Loucy (cell line): ENCODE results near the gene LNPK.

Source experiments
- H2AFZ ChIP-seq: fragments of 200-600 bp; sonication (generic); 2 replicates; pipeline ENCODE4 v1.6.0; 2016; ENCODE audit warnings: antibody characterized with exemption, mild to moderate bottlenecking, low read length, moderate library complexity
- H3F3A ChIP-seq: fragments of 200-600 bp; 2 replicates; pipeline ENCODE4 v1.6.0; 2016; ENCODE audit warnings: antibody characterized with exemption, low read depth, mild to moderate bottlenecking
- H3K27me3 ChIP-seq: fragments of 200-600 bp; sonication (generic); 2 replicates; pipeline ENCODE4 v1.6.1; 2014; ENCODE audit warnings: low read length, mild to moderate bottlenecking; ENCODE audit not compliant: insufficient read depth, poor library complexity, severe bottlenecking
- H3K36me3 ChIP-seq: fragments of 200-600 bp; sonication (generic); 2 replicates; pipeline ENCODE4 v1.6.1; 2016; ENCODE audit warnings: low read length; ENCODE audit not compliant: insufficient read depth
- H3K4me1 ChIP-seq: fragments of 200-600 bp; sonication (generic); 2 replicates; pipeline ENCODE4 v1.5.1; 2014; ENCODE audit warnings: low read length, mild to moderate bottlenecking; ENCODE audit not compliant: insufficient read depth, poor library complexity, severe bottlenecking
- H3K4me2 ChIP-seq: fragments of 200-600 bp; sonication (generic); 2 replicates; pipeline ENCODE4 v1.6.0; 2014; ENCODE audit warnings: antibody characterized with exemption, low read length, low read depth, mild to moderate bottlenecking; ENCODE audit not compliant: poor library complexity, severe bottlenecking
- H3K4me3 ChIP-seq: fragments of 200-600 bp; sonication (generic); 2 replicates; pipeline ENCODE4 v1.5.1; 2014; ENCODE audit warnings: low read length, mild to moderate bottlenecking, mixed read lengths; ENCODE audit not compliant: poor library complexity, severe bottlenecking
- H3K79me2 ChIP-seq: fragments of 200-600 bp; sonication (generic); 2 replicates; pipeline ENCODE4 v1.6.1; 2014; ENCODE audit warnings: low read length; ENCODE audit not compliant: insufficient read depth
- H3K9ac ChIP-seq: fragments of 200-600 bp; sonication (generic); 2 replicates; pipeline ENCODE4 v1.6.0; 2014; ENCODE audit warnings: mild to moderate bottlenecking, low read depth, low read length, moderate library complexity; ENCODE audit not compliant: poor library complexity, severe bottlenecking
- H3K9me2 ChIP-seq: fragments of 200-600 bp; sonication (generic); replicated peaks from 2 replicates; pipeline ENCODE4 v1.6.1; 2016; ENCODE audit warnings: low read depth, low read length, mixed read lengths
- H3K9me3 ChIP-seq: fragments of 200-600 bp; sonication (generic); 2 replicates; pipeline ENCODE4 v1.6.1; 2014; ENCODE audit warnings: mild to moderate bottlenecking, antibody characterized with exemption, low read length, low read depth; ENCODE audit not compliant: insufficient read depth
- H4K20me1 ChIP-seq: fragments of 200-600 bp; sonication (generic); 2 replicates; pipeline ENCODE4 v1.6.0; 2014; ENCODE audit warnings: antibody characterized with exemption, low read length, mild to moderate bottlenecking; ENCODE audit not compliant: insufficient read depth, poor library complexity, severe bottlenecking
- CTCF ChIP-seq: fragments of 200-600 bp; sonication (generic); conservative IDR thresholded peaks from 2 replicates; pipeline ENCODE4 v1.5.1; 2014; ENCODE audit warnings: mild to moderate bottlenecking, antibody characterized with exemption, low read length
- EZH2phosphoT487 ChIP-seq: fragments of 200-600 bp; IDR thresholded peaks from 2 replicates; pipeline ENCODE4 v1.6.1; 2018; ENCODE audit warnings: antibody characterized with exemption, mild to moderate bottlenecking, moderate library complexity, borderline replicate concordance

The LNPK gene

GRCh38 chr2:175929850-175930249, 72.2 kb downstream of the LNPK start:
- no peaks in the 10 kb centered on the region for H3K9me3 ChIP-seq
- H3K9ac ChIP-seq: no peak overlapping the region
- no peaks in the 10 kb centered on the region for H3K79me2 ChIP-seq
- H3F3A ChIP-seq: no peaks in the 10 kb centered on the region
- H4K20me1 ChIP-seq: no peaks in the 10 kb centered on the region
- no peaks in the 10 kb centered on the region for H3K9me2 ChIP-seq
- no peaks in the 10 kb centered on the region for H3K27me3 ChIP-seq
- H3K4me1 ChIP-seq: no peaks in the 10 kb centered on the region
- no peak overlapping the region for H2AFZ ChIP-seq
- H3K36me3 ChIP-seq: peaks cover 8% of the 10 kb centered on the region; the same call in 1 of the 2 replicates
- H3K4me3 ChIP-seq: no peak overlapping the region
- H3K4me2 ChIP-seq: no peak overlapping the region
- TF ChIP-seq CTCF (no peak), EZH2phosphoT487 (no peak)

GRCh38 chr2:175926272-175926671, 75.8 kb downstream of the LNPK start:
- H3K4me1 ChIP-seq: no peaks in the 10 kb centered on the region
- no peaks in the 10 kb centered on the region for H3K9me2 ChIP-seq
- H3K79me2 ChIP-seq: no peaks in the 10 kb centered on the region
- no peak overlapping the region for H3K4me2 ChIP-seq
- H3F3A ChIP-seq: no peaks in the 10 kb centered on the region
- H3K9ac ChIP-seq: no peak overlapping the region
- H3K9me3 ChIP-seq: no peaks in the 10 kb centered on the region
- H2AFZ ChIP-seq: no peak overlapping the region
- TF ChIP-seq EZH2phosphoT487 (no peak), CTCF (no peak)
- H3K4me3 ChIP-seq: no peak overlapping the region
- H4K20me1 ChIP-seq: no peaks in the 10 kb centered on the region
- no peaks in the 10 kb centered on the region for H3K27me3 ChIP-seq
- peaks cover 8% of the 10 kb centered on the region; the same call in 1 of the 2 replicates for H3K36me3 ChIP-seq

GRCh38 chr2:175922160-175922559, 79.9 kb downstream of the LNPK start:
- no peaks in the 10 kb centered on the region for H4K20me1 ChIP-seq
- no peak overlapping the region for H3K9ac ChIP-seq
- H3K4me3 ChIP-seq: no peak overlapping the region
- H3K27me3 ChIP-seq: no peaks in the 10 kb centered on the region
- TF ChIP-seq CTCF (no peak), EZH2phosphoT487 (no peak)
- H3K4me2 ChIP-seq: no peak overlapping the region
- H3K4me1 ChIP-seq: no peaks in the 10 kb centered on the region
- no peaks in the 10 kb centered on the region; the same call in 1 of the 2 replicates for H3K36me3 ChIP-seq
- no peaks in the 10 kb centered on the region for H3F3A ChIP-seq
- no peak overlapping the region for H2AFZ ChIP-seq
- H3K9me2 ChIP-seq: no peaks in the 10 kb centered on the region
- H3K79me2 ChIP-seq: no peaks in the 10 kb centered on the region
- H3K9me3 ChIP-seq: no peaks in the 10 kb centered on the region
